Heart right ventricle (tissue), 16 donors: Measurements from ENCODE around the gene NCAPG2. TPM values are rescaled to one million over a fixed set of nuclear protein-coding genes. Genes with fewer than 3 reads are reported as not detected.

Experiments used
- ATAC-seq, 8 donors: fragments of 200-7000 bp; cut with Tn5 transposase; one replicate each; pipeline ENCODE4 v1.9.1; 2020; ENCODE audit warnings: mild to moderate bottlenecking in 8 of 8, moderate library complexity in 8 of 8, moderate number of reproducible peaks in 1 of 8
- DNase-seq, 2 donors: peaks; one replicate each; pipeline ENCODE4 v3.0.0-alpha.2; 2020
- H3K27ac ChIP-seq, 10 donors: fragments of 200-600 bp; sonication (generic) in 2 of 10; one replicate each; pipeline versions ENCODE4 v1.5.0 to v1.8.0; 2020 to 2022; ENCODE audit warnings: mild to moderate bottlenecking in 3 of 10
- H3K27me3 ChIP-seq, 7 donors: fragments of 200-600 bp; one replicate each; pipeline ENCODE4 v1.8.0; 2021 to 2022; ENCODE audit warnings: mild to moderate bottlenecking in 2 of 7
- H3K36me3 ChIP-seq, 9 donors: fragments of 200-600 bp; sonication (generic) in 1 of 9; one replicate each; pipeline versions ENCODE4 v1.5.0 to v1.8.0; 2020 to 2022; ENCODE audit warnings: mild to moderate bottlenecking in 2 of 9
- H3K4me1 ChIP-seq, 9 donors: fragments of 200-600 bp; sonication (generic) in 1 of 9; one replicate each; pipeline versions ENCODE4 v1.5.0 to v1.8.0; 2020 to 2022; ENCODE audit warnings: mild to moderate bottlenecking in 4 of 9
- H3K4me3 ChIP-seq, 10 donors: fragments of 200-600 bp; sonication (generic) in 2 of 10; one replicate each; pipeline versions ENCODE4 v1.5.0 to v1.8.0; 2020 to 2022; ENCODE audit warnings: mild to moderate bottlenecking in 7 of 10, moderate library complexity in 2 of 10
- H3K9me3 ChIP-seq, 11 donors: fragments of 200-600 bp in 10 of 11; sonication (generic) in 2 of 11; one replicate each; pipeline versions ENCODE4 v1.5.0 to v1.8.0; 2013 to 2022; ENCODE audit warnings: mild to moderate bottlenecking in 2 of 11, control low read depth in 1 of 11, moderate library complexity in 1 of 11
- WGBS, 2 donors: extraction: QIAGEN DNeasy Blood & Tissue Kit; methylation state at CpG; one replicate each; pipeline ENCODE4 v1.1.7; 2013; ENCODE audit warnings: inconsistent platforms in 1 of 2; 5-methylcytosine and 5-hydroxymethylcytosine counted together
- intact Hi-C, 10 donors: fragments of 100-400 bp; cut with DNase I; formaldehyde crosslinking; loops; one replicate each; pipeline versions ENCODE4 v1.11.1 to v1.14.2; 2022
- polyA plus RNA-seq, 2 donors: library from polyadenylated mRNA; stranded (reverse); fragments of 200-250 nt; gene quantifications; one replicate each; pipeline ENCODE4 v1.2.3, GENCODE V29; 2013
- total RNA-seq, 10 donors: library from RNA; stranded (reverse); fragmentation: NEBNext Ultra II Directional in 3 of 10; extraction: Animal tissue kit (Norgen Biotek cat#: 25700) in 3 of 10; gene quantifications; one replicate each; pipeline versions ENCODE4 v1.2.1 to v1.2.4, GENCODE V29; 2021 to 2023
- TF ChIP-seq, protein P1 (sequence below), 9 donors: fragments of 200-600 bp; sonication (generic) in 2 of 9; IDR thresholded peaks; one replicate each; pipeline versions ENCODE4 v1.5.0 to v1.8.0; 2021 to 2022; ENCODE audit warnings: antibody characterized with exemption in 9 of 9, mild to moderate bottlenecking in 5 of 9, moderate library complexity in 1 of 9
- donor health status: Arrhythmogenic right ventricular cardiomyopathy.
- donor health status: ischemic (EF 13 %, LVEDD 7.1; RV severe dilation, severe dysfunction).
- donor health status: healthy with polysubstance abuse.
- donor health status: DM: no; HTN: yes; CAD: no.
- donor health status: DM: no; HTN: no; CAD: no.
- donor health status: ischemic (EF 25% LVEDD 6.9; RV normal size, moderate dysfunction).
- donor health status: ischemic (EF 25% LVEDD 5.7; RV mildly dilated, moderate dysfunction).
- donor health status: healthy.
- donor health status: DM: yes; HTN: yes; CAD: no.
- donor health status: Ischemic cardiomyopathy.
- donor health status: ischemic (EF 35%, LVEDD 5.7; RV mildly dilated, moderate dysfunction).
- donor health status: nonischemic (EF 11% LVEDD 7.7; RV severe dilation, severe dysfunction).
- donor health status: DM: yes; HTN: yes; CAD: no.
- donor health status: PGD.
- donor health status: ischemic (EF 29% LVEDD 5.4; RV normal size, mild dysfunction).
- donor health status: nonischemic (EF 23%, LVEDD 6.1; RV moderate dilation, normal function).

NCAPG2 gene
- total and polyA plus RNA-seq, 12 donors: 1.3 to 8.0 (median 4.6) TPM

- no peak overlapping the region for H3K27ac ChIP-seq
- intact Hi-C loops: no loop called here
- no peak overlapping the region for H3K4me3 ChIP-seq
- WGBS, 2 donors: 92 to 93% methylated on average over 17 of the region's 17 CpGs
- H3K9me3 ChIP-seq: no peaks in the 10 kb centered on the region
- peaks cover 0 to 21% (median 0%) of the 10 kb centered on the region in 9 donors for H3K4me1 ChIP-seq
- ATAC-seq: no peak
- H3K27me3 ChIP-seq: no peaks in the 10 kb centered on the region
- DNase-seq: no peak
- H3K36me3 ChIP-seq: peaks cover 3 to 100% (median 65%) of the 10 kb centered on the region in 9 donors
- TF ChIP-seq, protein P1, sequence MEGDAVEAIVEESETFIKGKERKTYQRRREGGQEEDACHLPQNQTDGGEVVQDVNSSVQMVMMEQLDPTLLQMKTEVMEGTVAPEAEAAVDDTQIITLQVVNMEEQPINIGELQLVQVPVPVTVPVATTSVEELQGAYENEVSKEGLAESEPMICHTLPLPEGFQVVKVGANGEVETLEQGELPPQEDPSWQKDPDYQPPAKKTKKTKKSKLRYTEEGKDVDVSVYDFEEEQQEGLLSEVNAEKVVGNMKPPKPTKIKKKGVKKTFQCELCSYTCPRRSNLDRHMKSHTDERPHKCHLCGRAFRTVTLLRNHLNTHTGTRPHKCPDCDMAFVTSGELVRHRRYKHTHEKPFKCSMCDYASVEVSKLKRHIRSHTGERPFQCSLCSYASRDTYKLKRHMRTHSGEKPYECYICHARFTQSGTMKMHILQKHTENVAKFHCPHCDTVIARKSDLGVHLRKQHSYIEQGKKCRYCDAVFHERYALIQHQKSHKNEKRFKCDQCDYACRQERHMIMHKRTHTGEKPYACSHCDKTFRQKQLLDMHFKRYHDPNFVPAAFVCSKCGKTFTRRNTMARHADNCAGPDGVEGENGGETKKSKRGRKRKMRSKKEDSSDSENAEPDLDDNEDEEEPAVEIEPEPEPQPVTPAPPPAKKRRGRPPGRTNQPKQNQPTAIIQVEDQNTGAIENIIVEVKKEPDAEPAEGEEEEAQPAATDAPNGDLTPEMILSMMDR (IDR thresholded peaks at IDR 0.05): no peak
Measured at GRCh38 chr7:158743219-158743618, 38.6 kb upstream of the NCAPG2 start.

DNA sequence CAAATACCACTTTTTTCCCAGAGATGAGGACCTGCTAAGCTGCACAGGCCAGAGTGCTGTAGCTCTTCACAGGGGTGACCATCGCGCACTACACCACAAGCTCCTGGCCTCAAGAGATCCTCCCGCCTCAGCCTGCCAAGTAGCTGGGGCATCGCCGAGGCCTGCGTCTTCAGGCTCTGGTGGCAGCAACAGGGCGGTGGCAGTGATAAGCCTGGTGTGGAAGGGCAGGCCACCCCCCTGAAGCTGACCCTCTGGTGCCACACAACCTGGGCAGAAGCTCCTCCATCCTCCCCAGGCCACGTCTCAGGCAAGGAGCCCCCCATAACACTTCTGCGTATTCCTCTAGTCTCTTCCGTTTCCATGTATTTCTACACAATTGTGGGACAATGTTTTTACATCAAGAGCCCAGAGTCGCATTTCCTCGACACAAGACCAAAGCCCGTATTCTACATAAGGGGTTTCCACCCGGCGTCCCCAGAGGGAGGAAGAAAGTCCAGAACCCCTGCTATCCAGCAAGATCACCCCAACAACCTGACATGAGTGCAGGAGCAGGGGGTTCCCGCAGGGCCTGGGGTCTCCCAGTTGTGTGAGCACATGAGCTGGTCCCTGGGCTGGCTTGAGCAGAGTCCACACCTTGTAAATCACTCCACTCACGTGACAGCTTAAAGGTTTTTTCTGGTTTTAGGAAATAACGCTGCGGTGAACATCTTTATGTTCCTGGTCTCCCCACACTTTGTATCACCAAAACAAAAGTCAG lies 37.6 kb upstream of the NCAPG2 start:
- H3K27ac ChIP-seq: no peak overlapping the region

DNA sequence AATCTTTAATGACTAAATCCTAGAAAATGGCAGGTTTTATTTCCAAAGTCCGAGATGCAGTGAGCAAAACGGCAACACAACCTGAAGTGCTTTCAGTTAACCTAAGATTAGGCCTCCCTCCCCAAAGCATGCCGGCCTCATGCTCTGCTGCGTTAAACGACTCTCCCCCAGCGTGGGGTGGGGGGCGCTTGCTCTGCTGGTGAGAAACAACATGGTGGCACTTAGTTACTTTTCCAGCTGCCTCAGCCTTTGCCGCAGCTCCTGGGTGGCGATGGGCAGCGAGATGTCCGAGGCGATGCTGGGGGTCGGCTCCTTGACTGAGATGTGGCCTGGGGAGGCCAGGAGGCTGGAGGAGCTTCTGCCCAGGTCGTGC lies 36.7 kb upstream of the NCAPG2 start:
- no peak overlapping the region for H3K4me3 ChIP-seq
- H3K9me3 ChIP-seq: no peaks in the 10 kb centered on the region

More for the DNA sequence above, 37.6 kb upstream of the NCAPG2 start:
- whole genome bisulfite sequencing, 2 donors: 96 to 97% methylated on average over 19 of the region's 19 CpGs
- no peaks in the 10 kb centered on the region for H3K9me3 ChIP-seq
- intact Hi-C loops: no loop called here
- H3K36me3 ChIP-seq: peaks cover 3 to 100% (median 62%) of the 10 kb centered on the region in 9 donors
- TF ChIP-seq, protein P1 (IDR thresholded peaks at IDR 0.05): no peak
- H3K4me3 ChIP-seq: no peak overlapping the region
- peaks cover 0 to 21% (median 0%) of the 10 kb centered on the region in 9 donors for H3K4me1 ChIP-seq
- ATAC-seq (no peak), DNase-seq (no peak)
- H3K27me3 ChIP-seq: no peaks in the 10 kb centered on the region

GRCh38 chr7:158740657-158741293 lies 36.2 kb upstream of the NCAPG2 start:
- H3K27ac ChIP-seq: peak overlapping the region in 2 of 10 donors; percentile 21 to 47
- H3K4me3 ChIP-seq: no peak overlapping the region
- 75 to 80% methylated on average over 16 of the region's 16 CpGs for WGBS, 2 donors
- DNase-seq: peak in 1 of 2 donors; percentile 32
- H3K9me3 ChIP-seq: no peaks in the 10 kb centered on the region
- TF ChIP-seq, protein P1 (IDR thresholded peaks at IDR 0.05): no peak
- intact Hi-C loops: no loop called here
- H3K4me1 ChIP-seq: peaks cover 0 to 21% (median 0%) of the 10 kb centered on the region in 9 donors
- no peaks in the 10 kb centered on the region for H3K27me3 ChIP-seq
- H3K36me3 ChIP-seq: peaks cover 3 to 100% (median 70%) of the 10 kb centered on the region in 9 donors
- ATAC-seq: peak in 6 of 8 donors; percentile 40 to 82 (median 63)

More for the DNA sequence above, 36.7 kb upstream of the NCAPG2 start:
- Histone ChIP-seq H3K4me1 (peaks cover 0 to 21% (median 0%) of the 10 kb centered on the region in 9 donors), H3K27me3 (no peaks in the 10 kb centered on the region), H3K27ac (peak overlapping the region in 2 of 10 donors; percentile 21 to 26), H3K36me3 (peaks cover 3 to 100% (median 65%) of the 10 kb centered on the region in 9 donors)
- ATAC-seq: peak in 1 of 8 donors; percentile 5
- intact Hi-C loops: no loop called here
- TF ChIP-seq, protein P1 (IDR thresholded peaks at IDR 0.05): no peak
- DNase-seq: no peak
- 89 to 91% methylated on average over 14 of the region's 14 CpGs for WGBS, 2 donors
